Adipose tissue (tissue), 3 donors: ENCODE measurements around the gene PLXNA2. TPM values are rescaled to one million over a fixed set of nuclear protein-coding genes. Genes with fewer than 3 reads are reported as not detected.

Source experiments
- H3K27ac ChIP-seq: one replicate; pipeline ENCODE4 v1.5.1; 2013; ENCODE audit warnings: low read depth, low read length
- WGBS, 3 donors: extraction: QIAGEN DNeasy Blood & Tissue Kit; methylation state at CpG; one replicate each; pipeline ENCODE4 v1.1.7; 2013; 5-methylcytosine and 5-hydroxymethylcytosine counted together
- polyA plus RNA-seq, 3 donors: library from polyadenylated mRNA; stranded (reverse); fragments of 200-250 nt; gene quantifications; one replicate each; pipeline ENCODE4 v1.2.3, GENCODE V29; 2013
- donor health status: healthy with polysubstance abuse.
- donor health status: Bipolar disorder and iron deficiency.
- donor health status: healthy.

Gene PLXNA2, protein sequence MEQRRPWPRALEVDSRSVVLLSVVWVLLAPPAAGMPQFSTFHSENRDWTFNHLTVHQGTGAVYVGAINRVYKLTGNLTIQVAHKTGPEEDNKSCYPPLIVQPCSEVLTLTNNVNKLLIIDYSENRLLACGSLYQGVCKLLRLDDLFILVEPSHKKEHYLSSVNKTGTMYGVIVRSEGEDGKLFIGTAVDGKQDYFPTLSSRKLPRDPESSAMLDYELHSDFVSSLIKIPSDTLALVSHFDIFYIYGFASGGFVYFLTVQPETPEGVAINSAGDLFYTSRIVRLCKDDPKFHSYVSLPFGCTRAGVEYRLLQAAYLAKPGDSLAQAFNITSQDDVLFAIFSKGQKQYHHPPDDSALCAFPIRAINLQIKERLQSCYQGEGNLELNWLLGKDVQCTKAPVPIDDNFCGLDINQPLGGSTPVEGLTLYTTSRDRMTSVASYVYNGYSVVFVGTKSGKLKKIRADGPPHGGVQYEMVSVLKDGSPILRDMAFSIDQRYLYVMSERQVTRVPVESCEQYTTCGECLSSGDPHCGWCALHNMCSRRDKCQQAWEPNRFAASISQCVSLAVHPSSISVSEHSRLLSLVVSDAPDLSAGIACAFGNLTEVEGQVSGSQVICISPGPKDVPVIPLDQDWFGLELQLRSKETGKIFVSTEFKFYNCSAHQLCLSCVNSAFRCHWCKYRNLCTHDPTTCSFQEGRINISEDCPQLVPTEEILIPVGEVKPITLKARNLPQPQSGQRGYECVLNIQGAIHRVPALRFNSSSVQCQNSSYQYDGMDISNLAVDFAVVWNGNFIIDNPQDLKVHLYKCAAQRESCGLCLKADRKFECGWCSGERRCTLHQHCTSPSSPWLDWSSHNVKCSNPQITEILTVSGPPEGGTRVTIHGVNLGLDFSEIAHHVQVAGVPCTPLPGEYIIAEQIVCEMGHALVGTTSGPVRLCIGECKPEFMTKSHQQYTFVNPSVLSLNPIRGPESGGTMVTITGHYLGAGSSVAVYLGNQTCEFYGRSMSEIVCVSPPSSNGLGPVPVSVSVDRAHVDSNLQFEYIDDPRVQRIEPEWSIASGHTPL (N-terminal part only)
- 10 to 100 TPM in 2 of 3 donors, 1 to 10 TPM in 1; 8.1 to 48.7 (median 14.0) TPM for polyA plus RNA-seq

DNA sequence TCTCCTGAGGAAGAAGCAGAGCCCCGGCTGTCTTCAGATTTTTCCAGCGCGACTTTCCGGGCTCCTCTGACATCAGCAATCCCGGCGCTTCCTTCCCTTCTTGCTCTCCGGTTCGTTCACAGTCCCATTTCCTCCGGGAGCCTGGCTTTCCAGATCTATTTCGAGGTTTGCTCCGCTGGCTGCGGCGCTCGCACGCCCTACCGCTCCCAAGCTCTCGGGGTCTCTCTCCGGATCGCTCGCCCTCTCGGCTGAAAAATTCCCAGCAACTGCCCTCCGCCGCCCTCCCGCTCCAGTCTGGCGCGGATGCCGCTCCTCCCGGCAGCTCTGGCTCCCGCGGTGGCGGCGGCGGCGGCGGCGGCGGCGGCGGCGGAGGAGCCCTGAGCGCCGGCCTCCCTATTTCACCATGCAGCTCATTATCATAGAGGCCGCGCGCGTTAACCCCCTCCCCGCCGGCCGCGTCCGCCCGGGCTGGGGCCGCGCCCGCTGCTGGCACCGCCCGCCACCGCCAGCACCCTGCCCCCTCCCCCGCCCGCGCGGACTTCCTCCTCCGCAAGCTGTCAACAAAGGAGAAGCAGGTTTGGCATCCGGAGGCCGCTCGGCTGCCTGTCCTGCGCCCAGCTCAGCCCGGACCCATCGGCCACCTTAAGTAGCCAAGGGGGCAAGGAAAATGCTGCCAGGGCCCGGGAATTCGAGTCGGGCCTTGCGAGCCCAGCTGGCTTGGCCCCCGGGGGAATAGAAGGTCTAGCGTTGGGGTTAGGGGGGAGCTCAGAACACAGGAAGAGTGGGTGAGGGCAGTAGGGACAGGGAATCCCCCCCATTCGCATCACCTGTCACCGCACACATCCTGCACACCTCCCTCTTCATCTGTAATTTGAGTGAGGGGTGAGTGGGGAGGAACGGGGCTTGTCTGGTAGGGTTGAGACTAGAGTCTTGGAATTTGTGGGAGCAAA is at the start of gene PLXNA2:
Gene PLXNA2 (minus strand): TSS at position 418 of the 950 bp plus-strand sequence. CDS start 26,462 bp downstream, outside the sequence.
- 1% methylated on average over 73 to 78 of the region's 78 CpGs for WGBS, 3 donors
- no peak within 1 kb of the TSS for H3K27ac ChIP-seq

DNA sequence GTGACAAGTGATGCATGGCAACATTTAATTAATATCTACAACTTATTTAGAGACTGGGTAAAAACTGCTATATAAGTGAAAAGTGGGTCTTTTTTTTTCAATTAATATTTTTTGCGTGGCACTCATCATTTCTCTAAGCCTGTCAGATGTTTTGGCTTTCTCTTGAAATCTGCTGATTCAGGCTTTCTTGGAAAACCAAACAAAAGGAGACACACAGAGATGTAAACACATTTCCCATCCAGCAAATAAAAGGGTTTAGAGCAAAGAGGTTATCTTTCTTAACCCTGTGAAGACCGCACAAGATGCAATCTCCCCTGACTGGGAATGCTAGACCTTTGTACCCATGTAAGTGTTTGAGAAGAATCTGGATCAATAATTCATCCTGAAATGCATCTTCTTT is 48.7 kb upstream of the PLXNA2 start:
- WGBS, 3 donors, result 38 to 84% (median 83%) methylated on average over 2 of the region's 2 CpGs
- no peak overlapping the region for H3K27ac ChIP-seq

DNA sequence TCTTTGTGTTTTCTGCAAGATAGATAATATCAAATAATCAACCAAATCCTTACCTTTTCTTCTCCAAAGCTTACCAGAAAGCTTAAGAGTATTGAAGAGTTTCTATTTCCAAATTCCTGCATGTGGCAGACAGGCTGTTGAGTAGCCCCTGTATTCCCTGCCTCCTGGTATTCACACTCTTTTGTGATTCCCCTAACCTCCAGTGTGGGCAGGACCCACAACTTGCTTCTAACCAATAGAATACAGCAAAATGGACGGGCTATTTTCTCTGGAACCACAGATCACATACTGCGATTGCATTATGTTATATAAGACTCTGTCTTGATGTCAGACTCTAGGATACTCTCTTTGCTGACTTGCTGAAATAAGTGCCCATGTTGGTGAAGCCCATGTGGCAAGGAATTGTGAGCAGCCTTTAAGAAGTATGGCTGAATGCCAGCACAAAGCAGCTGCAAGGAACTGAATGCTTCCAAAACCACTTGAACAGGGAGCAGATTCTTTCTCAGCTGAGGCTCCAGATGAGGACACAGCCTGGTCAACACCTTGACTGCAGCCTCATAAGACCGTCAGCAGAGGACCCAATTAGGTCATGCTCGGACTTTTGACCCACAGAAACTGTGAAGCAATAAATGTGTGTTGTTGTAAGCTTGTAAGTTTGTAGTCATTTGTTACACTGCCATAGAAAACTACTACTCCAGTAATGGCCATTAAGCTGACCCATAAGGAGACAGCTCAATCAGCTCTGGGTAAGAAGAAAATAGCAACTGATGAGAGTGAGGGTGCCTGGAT is 47.9 kb upstream of the PLXNA2 start:
- H3K27ac ChIP-seq, result no peak overlapping the region
- WGBS, 3 donors, result 74 to 86% (median 75%) methylated on average over 4 of the region's 4 CpGs

DNA sequence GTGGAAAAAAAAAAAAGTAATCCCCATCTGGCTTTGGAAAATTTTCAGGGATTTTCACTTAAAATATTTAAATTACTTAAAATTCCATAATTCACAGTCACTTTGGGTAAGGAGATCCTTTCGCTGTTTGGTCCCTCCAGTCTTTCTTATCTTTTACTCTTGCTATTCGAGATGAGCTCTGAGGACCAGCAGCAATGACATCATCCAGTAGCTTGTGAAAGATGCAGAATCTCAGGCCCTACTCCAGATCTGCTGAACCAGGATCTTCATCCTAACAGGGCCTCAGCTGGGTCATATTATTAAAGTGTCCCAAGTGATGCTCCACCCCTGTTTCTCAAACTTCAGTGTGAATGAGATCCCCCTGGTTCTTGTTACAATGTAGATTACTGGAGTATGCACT is 46.9 kb upstream of the PLXNA2 start:
- 77 to 80% (median 78%) methylated on average over 2 of the region's 2 CpGs for WGBS, 3 donors
- H3K27ac ChIP-seq, result no peak overlapping the region

DNA sequence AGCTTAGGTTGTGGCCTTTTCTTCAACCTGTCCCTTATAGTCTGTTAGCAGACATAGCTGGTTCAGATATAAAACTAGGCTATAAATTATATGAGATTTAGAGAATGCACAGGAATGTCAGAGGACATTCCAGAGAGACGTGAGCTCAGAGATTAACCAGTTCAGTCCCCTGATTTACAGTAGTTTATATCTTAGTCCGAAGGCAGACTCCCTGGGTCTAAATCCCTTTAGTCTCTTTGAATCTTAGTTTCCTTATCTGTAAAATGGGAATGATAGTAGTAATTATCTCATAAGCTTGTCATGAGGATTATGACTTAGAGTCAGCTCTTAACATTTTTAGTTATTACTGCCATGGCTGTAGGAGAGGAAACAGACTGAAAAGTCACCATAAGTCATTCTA is 45.5 kb upstream of the PLXNA2 start:
- H3K27ac ChIP-seq, result no peak overlapping the region
- 81 to 83% (median 83%) methylated on average over 2 of the region's 2 CpGs for WGBS, 3 donors

DNA sequence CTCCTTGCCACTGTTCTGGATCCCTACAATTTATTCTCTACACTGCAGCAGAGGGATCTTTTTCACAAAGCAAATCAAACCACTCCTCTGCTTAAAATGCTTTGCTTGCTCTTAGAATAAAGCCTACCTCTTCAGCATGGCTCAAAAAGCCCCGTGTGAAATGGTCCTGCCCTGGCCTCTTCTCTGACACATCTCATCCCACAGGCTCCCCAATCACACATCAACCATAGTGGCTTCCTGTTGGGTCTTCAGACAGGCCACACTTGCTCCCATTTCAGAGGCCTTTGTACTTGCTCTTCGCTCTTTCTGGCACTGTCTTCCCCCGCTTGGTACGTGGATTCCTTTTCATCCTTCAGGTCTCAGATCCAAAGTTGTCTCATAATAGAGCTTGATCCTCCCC is 44.3 kb upstream of the PLXNA2 start:
- 89 to 94% (median 89%) methylated on average over 4 of the region's 4 CpGs for WGBS, 3 donors
- H3K27ac ChIP-seq, result no peak overlapping the region

DNA sequence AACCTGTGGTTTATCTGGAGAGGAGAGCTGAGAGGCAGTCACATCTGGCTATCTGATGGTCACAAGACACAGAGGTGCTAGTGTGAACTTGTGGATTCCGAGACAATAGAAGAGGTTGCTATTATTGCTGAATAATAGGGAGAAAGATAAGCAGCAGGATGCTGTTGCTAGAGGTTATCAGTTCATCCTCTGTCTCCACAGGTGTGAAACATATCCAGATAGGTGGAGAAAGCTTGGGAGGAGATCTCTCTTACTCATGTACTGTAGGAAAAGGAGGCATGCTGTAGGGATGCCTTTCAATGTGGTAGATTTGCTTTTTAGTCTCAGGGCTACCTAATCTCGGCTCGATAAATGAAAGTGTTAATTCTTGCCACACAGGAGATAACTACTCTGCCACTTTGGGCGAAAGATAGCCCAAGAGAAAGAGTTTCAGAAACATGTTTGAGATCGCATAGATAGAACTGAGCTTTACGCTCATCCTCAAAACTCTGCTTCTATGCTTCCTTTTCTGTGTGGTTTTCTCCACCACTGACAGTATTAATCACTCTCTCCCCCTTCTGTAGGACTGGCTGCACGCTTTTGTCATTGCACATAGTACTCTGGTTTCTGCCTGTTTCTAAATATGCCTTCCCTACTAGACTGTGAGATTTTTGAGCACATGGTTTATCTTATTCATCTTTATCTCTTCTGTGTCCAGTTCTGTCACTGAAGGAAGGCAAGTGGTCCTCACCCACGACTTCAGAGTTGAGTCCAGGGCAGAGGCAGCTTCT is 36.7 kb upstream of the PLXNA2 start:
- 34 to 70% (median 64%) methylated on average over 8 of the region's 8 CpGs for WGBS, 3 donors
- H3K27ac ChIP-seq, result no peak overlapping the region

DNA sequence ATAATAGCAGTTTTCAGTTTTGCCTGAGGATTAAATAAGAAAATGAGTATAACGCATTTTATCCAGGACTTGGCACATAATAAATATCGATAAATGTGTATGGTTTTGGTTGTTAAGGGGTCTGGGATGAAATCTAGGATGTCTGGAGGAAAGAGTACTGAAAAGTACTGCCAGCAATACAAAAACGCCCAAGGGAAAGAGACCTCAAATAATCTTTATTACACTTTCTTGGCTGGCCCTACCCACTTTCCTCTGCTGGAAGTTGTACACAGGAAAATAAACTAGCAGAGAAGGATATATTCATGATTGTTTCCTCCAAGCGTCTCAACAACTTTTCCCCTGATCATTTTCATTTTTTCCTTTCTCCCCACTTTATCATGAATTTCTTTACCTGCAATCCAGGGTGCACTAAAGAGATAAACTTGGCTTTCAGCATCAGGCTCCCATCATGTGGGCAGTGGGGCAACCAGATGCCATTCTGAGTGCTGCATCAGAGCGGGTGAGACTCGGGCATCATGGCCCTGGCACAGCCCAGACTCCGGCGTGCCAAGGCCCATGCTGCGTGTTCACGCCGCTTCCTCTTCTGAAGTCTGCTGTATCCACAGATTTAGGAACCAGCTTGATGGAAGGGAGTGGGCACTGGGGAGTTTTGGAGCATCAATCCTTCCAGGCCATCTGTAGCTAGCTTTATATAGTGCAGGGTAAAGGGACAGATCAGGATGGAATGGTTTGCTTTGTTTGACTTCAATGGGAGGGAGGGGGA is 35.8 kb upstream of the PLXNA2 start:
- 65 to 80% (median 71%) methylated on average over 11 of the region's 11 CpGs for WGBS, 3 donors
- no peak overlapping the region for H3K27ac ChIP-seq

DNA sequence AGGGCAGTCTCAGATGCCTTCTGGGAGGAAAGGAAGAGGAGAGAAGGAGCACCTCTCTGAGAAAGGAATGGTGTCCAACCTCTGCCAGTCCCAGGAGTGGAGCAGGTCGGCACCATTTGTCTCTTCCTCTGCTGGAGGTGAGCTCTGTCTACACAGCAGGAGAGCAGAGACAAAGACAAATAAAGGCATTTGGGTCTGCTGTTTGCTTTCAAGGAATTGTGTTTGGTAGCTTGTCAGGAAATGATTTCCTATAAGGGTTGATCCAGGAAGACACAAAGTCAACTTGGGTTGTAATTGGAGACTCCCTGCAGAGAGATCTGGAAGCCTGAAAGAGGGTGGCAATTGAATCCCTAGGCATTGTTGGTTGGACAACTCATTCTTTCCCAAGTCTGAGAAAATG is 34.5 kb upstream of the PLXNA2 start:
- 6 to 71% (median 35%) methylated on average over 1 of the region's 1 CpG for WGBS, 3 donors

DNA sequence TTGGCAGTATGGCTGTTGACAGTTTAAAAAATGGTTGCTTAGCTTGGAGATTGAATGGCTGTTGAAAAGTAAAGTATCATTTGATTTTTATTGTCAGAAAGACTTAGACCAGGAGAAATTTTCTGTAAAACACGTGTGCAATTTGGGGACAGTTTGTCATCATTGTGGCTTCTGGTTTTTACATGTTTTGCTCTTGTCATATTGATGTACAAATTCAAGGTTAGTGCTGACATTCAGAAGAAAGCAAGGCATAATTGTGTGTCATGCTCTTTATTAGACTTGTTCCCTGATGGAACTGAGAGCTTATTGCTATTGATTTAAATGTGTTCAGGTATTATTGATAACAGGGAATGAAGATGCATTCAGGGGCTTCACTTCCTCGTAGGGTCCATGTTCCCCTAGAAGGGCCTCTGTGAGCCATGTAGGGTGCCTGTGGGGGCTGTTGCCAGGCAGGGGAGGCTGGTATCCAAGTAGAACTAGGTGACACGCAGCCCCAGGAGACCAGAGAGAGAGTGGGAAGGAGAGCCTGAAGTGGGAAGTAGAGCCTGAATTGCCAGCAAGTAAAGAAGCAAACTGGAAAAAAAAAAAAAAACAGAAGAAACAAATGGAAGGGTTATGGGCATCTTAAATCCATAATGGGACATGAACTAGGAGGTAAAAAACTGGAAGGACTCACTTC is 32.7 kb upstream of the PLXNA2 start:
- no peak overlapping the region for H3K27ac ChIP-seq
- WGBS, 3 donors, result 75 to 84% (median 81%) methylated on average over 3 of the region's 3 CpGs

More for the DNA sequence above, 34.5 kb upstream of the PLXNA2 start:
- no peak overlapping the region for H3K27ac ChIP-seq

DNA sequence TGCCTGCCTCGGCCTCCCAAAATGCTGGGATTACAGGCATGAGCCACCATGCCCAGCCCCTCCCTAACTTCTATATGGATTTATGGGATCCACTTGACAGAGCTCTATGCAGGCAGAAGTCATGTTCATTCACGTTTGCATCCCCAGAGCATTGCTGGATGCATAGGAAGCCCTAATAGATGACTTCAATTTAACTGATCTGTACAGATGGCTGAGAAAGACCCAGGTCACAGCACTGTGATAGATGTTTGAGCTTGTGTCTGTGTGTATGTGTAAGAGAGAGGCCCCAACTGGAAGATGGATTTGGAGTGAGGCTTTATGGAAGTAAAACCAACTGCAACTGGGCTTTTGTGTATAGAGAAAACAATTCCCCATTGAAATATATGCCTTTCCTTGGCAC is 30.9 kb upstream of the PLXNA2 start:
- WGBS, 3 donors, result 87 to 89% (median 88%) methylated on average over 2 of the region's 2 CpGs
- no peak overlapping the region for H3K27ac ChIP-seq

DNA sequence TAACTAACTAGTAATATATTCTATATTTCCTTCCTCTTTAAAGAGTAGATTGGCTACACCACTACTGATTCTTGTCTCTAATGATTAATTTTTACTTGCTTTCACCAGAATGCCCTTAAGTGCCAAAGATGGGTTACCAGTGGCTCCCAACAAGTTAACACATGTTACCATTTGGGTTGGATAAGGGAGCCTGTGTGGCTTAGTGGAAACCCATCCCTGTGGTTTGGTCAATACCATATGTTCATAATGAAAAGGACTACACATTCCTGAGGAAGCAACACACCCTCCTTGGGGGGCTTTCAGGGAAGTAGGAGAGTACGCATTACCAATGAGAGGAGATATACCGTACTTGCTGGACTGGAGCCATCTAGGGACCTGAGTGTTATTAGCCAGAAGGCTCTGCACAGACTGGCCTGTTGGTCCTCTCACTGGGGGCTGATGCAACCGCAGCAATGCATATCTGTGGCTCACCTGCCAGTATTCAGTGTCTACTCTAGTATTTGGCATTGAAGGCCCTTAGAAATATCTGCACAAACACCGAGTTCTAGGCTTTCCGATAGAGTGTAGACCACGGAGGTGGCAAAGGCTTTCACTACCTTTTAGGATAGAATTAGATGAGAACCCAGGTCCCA is 29.3 kb upstream of the PLXNA2 start:
- 92 to 94% (median 92%) methylated on average over 6 of the region's 6 CpGs for WGBS, 3 donors

DNA sequence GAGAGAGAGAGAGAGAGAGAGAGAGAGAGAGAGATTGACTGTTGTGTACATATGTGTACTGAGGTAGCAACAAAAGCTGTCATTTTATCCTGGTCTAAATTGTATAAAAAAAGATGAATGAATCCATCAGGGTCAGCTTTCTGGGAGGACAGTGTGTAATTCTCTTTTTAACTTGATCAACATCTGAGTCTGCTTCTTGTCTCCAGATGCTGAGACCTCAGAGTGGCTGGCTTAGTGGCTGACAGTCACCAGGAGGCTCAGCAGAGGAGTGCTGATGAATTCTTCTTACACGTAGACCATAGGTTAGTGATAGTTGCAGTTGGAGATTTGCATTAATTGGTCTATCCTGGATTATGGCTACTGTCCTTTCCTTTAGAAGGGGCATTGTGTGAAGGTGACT is 28.5 kb upstream of the PLXNA2 start:
- H3K27ac ChIP-seq, result no peak overlapping the region
- 83 to 88% (median 88%) methylated on average over 1 of the region's 1 CpG for WGBS, 3 donors

More for the DNA sequence above, 29.3 kb upstream of the PLXNA2 start:
- H3K27ac ChIP-seq, result no peak overlapping the region

DNA sequence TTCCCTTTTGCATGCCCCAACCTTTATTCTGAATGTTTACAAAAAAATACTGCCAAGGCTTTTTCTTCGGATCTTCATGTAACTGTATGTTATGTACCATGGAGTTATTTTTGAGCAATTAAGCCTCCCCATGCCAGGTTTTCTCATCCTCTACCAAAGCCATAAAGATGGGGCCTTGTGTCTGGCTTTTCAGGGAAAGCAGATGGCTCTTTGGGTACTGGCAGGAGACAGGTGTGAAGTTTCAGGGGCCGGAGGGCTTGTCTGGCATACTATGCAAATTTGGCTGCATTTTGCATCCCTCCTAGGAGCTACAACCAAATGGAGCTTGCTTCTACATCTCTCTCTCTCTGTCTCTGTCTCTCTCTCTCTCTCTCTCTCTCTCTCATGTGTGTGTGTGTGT is 28.1 kb upstream of the PLXNA2 start:
- H3K27ac ChIP-seq, result no peak overlapping the region
- 62 to 85% (median 84%) methylated on average over 2 of the region's 2 CpGs for WGBS, 3 donors

DNA sequence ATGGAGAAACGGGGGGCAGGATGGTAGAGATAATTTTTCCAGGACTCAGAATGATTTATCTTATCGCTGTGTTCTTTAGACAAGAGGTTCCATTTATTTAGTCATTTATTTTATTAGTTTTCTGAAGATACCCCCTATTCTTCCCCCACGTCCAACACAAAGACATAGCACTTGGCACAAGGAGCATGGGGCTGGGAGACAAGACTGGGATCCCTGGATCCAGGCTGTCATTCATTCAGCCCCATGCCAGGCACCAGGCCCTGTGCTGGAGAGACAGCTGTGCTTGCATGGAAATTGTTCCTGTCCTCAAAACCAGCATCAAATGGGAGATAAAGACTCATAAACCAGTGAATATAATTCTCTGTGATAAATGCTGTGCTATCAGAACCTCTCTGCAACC is 27.1 kb upstream of the PLXNA2 start:
- no peak overlapping the region for H3K27ac ChIP-seq
- WGBS, 3 donors, result 75 to 83% (median 79%) methylated on average over 3 of the region's 3 CpGs
